ENCODE data around the gene MMP24OS.
"Not testable (repeated sequence)": the region's sequence is repeated elsewhere in the genome, so short reads cannot be mapped to it uniquely, and the experiment has no call there.

- TF ChIP-seq EZH2 (IDR thresholded peaks at IDR 0.05; ENCODE audit: borderline replicate concordance, low read depth, low read length, severe bottlenecking); POLR2AphosphoS5 (IDR thresholded peaks at IDR 0.05; ENCODE audit: insufficient read depth, low read depth, low read length); CTCF (IDR thresholded peaks at IDR 0.05; ENCODE audit: extremely low read depth in 1 of 2, insufficient read depth in 1 of 2, low read depth in 1 of 2, low read length in 2 of 2); POLR2A (IDR thresholded peaks at IDR 0.05; ENCODE audit: low read depth, low read length); FOS (IDR thresholded peaks at IDR 0.05; ENCODE audit: borderline replicate concordance, insufficient read depth, low read length); MAX (IDR thresholded peaks at IDR 0.05; ENCODE audit: insufficient read depth, insufficient read length); JUN (IDR thresholded peaks at IDR 0.05; ENCODE audit: borderline replicate concordance, insufficient read depth, insufficient read length, low read depth); GATA2 (IDR thresholded peaks at IDR 0.05; ENCODE audit: insufficient read depth, insufficient read length, low read depth, low read length); MYC (IDR thresholded peaks at IDR 0.05; ENCODE audit: low read depth, low read length): not testable (repeated sequence)
Measured at GRCh38 chr20:35315632-35316020, 37.7 kb upstream of the MMP24OS start.
